A549 (cell line): Measurements from ENCODE around the gene CENPX. TPM values are rescaled to one million over a fixed set of nuclear protein-coding genes. Genes with fewer than 3 reads are reported as not detected.

Experiments
- ATAC-seq, 2 experiments: fragments of 200-7000 bp in 1 of 2; fragments of >200 bp in 1 of 2; cut with Nextera tagmentation in 1 of 2; cut with Tn5 transposase in 1 of 2; 3 replicates each; pipeline versions ENCODE4 v1.8.0 to v1.9.1; 2018 to 2020; ENCODE audit warnings: mild to moderate bottlenecking in 1 of 2, moderate library complexity in 1 of 2
- CTCF ChIA-PET: fragments of 300-600 bp; sonication (Branson Sonifier 250); formaldehyde crosslinking; extraction: SDS; loops from one replicate; lab custom pipeline; 2021; ENCODE audit warnings: antibody characterized with exemption, inconsistent platforms; lab: Yijun Ruan, JAX
- POLR2A ChIA-PET: fragments of 350-600 bp; formaldehyde crosslinking; extraction: SDS; loops from one replicate; lab custom pipeline; 2021; ENCODE audit warnings: antibody characterized with exemption, inconsistent platforms; lab: Yijun Ruan, JAX
- DNase-seq, 2 experiments: peaks; one replicate each; pipeline versions ENCODE4 v3.0.0 to v3.0.0-alpha.2; 2011 to 2016; ENCODE audit warnings: low read depth in 1 of 2, low spot score in 1 of 2
- FAIRE-seq: peaks from 2 replicates; lab custom pipeline; 2011; peaks lifted over from hg19 to GRCh38; lab: Jason Lieb, UNC
- H3K27ac ChIP-seq, 2 experiments: fragments of >200 bp; sonication (Bioruptor Twin); formaldehyde crosslinking; 3 replicates each; pipeline ENCODE4 v1.5.1; 2016 to 2017
- H3K4me1 ChIP-seq: fragments of >200 bp; sonication (Bioruptor Twin); formaldehyde crosslinking; 3 replicates; pipeline ENCODE4 v1.6.1; 2016
- H3K4me2 ChIP-seq: fragments of >200 bp; sonication (Bioruptor Twin); formaldehyde crosslinking; 3 replicates; pipeline ENCODE4 v1.6.1; 2016
- H3K4me3 ChIP-seq: fragments of >200 bp; sonication (Bioruptor Twin); formaldehyde crosslinking; 3 replicates; pipeline ENCODE4 v1.5.1; 2016
- H3K9me3 ChIP-seq: fragments of >200 bp; sonication (Bioruptor Twin); formaldehyde crosslinking; 3 replicates; pipeline ENCODE4 v1.6.1; 2016
- CBX2 ChIP-seq: fragments of 200-600 bp; sonication (generic); IDR thresholded peaks from 2 replicates; pipeline ENCODE4 v1.6.1; 2016; ENCODE audit warnings: low read depth, mild to moderate bottlenecking, borderline replicate concordance
- CHD4 ChIP-seq: fragments of 200-600 bp; sonication (generic); IDR thresholded peaks from 2 replicates; pipeline ENCODE4 v1.6.1; 2016; ENCODE audit warnings: antibody characterized with exemption, mild to moderate bottlenecking, borderline replicate concordance
- FOSL2 ChIP-seq, 2 experiments: fragments of 450-650 bp in 1 of 2; fragments of >200 bp in 1 of 2; sonication (Bioruptor Twin) in 1 of 2; formaldehyde crosslinking; IDR thresholded peaks; 2 replicates each; pipeline versions ENCODE4 v1.5.0 to v1.6.1; 2016 to 2020; ENCODE audit warnings: mild to moderate bottlenecking in 1 of 2, moderate library complexity in 1 of 2
- HOXB5 ChIP-seq: fragments of 250-450 bp; sonication (Bioruptor Pico); IDR thresholded peaks from 2 replicates; pipeline ENCODE4 v1.5.0; 2020; ENCODE audit warnings: mild to moderate bottlenecking, moderate library complexity
- JUN ChIP-seq, 2 experiments: fragments of >200 bp; sonication (Bioruptor Twin); formaldehyde crosslinking; IDR thresholded peaks; 2 replicates in 1 of 2; 3 replicates in 1 of 2; pipeline ENCODE4 v1.6.1; 2016 to 2017
- KDM1A ChIP-seq: fragments of 200-600 bp; sonication (generic); IDR thresholded peaks from 2 replicates; pipeline ENCODE4 v1.6.1; 2016; ENCODE audit warnings: low read depth, mild to moderate bottlenecking
- KDM5A ChIP-seq: fragments of 200-600 bp; sonication (generic); IDR thresholded peaks from 2 replicates; pipeline ENCODE4 v1.6.1; 2016; ENCODE audit warnings: antibody characterized with exemption, mild to moderate bottlenecking
- MAFK ChIP-seq: fragments of 450-650 bp; IDR thresholded peaks from 2 replicates; pipeline ENCODE4 v1.6.1; 2014; ENCODE audit not compliant: partially characterized antibody
- NR3C1 ChIP-seq: fragments of >200 bp; sonication (Bioruptor Twin); formaldehyde crosslinking; IDR thresholded peaks from 3 replicates; pipeline ENCODE4 v1.6.1; 2017
- PBX3 ChIP-seq: IDR thresholded peaks from 2 replicates; pipeline ENCODE4 v1.6.1; 2012
- POLR2AphosphoS2 ChIP-seq: conservative IDR thresholded peaks from 2 replicates; pipeline ENCODE4 v1.6.1; 2012; ENCODE audit warnings: low read length, improper control_type of control experiment, inconsistent platforms
- RAD21 ChIP-seq, 2 experiments: fragments of >200 bp in 1 of 2; sonication (Bioruptor Twin) in 1 of 2; formaldehyde crosslinking in 1 of 2; IDR thresholded peaks in 1 of 2; conservative IDR thresholded peaks in 1 of 2; 2 replicates in 1 of 2; 3 replicates in 1 of 2; pipeline ENCODE4 v1.6.1; 2012 to 2018; ENCODE audit warnings: inconsistent platforms in 1 of 2
- RARB ChIP-seq: fragments of 250-450 bp; sonication (Bioruptor Pico); IDR thresholded peaks from 2 replicates; pipeline ENCODE4 v1.8.0; 2021; ENCODE audit warnings: mild to moderate bottlenecking, moderate library complexity
- RCOR1 ChIP-seq: fragments of 150-350 bp; IDR thresholded peaks from 2 replicates; pipeline ENCODE4 v1.6.1; 2014; ENCODE audit warnings: antibody characterized with exemption, low read length, low read depth
- REST ChIP-seq: fragments of 200-600 bp; sonication (generic); IDR thresholded peaks from 2 replicates; pipeline ENCODE4 v1.6.1; 2016; ENCODE audit warnings: antibody characterized with exemption, mild to moderate bottlenecking, moderate library complexity
- RFX5 ChIP-seq: fragments of 450-650 bp; IDR thresholded peaks from 2 replicates; pipeline ENCODE4 v1.7.1; 2014; ENCODE audit warnings: antibody characterized with exemption, mild to moderate bottlenecking, moderate library complexity
- TP53 ChIP-seq: fragments of 250-450 bp; sonication (Bioruptor Pico); IDR thresholded peaks from 2 replicates; pipeline ENCODE4 v1.5.0; 2021; ENCODE audit warnings: mild to moderate bottlenecking, moderate library complexity
- ZNF302 ChIP-seq: fragments of 250-450 bp; sonication (Bioruptor Pico); IDR thresholded peaks from 2 replicates; pipeline ENCODE4 v1.9.0; 2021; ENCODE audit warnings: inconsistent platforms, mild to moderate bottlenecking, moderate library complexity
- WGBS: methylation state at CpG from one replicate; pipeline ENCODE4 v1.1.6; 2017; ENCODE audit errors: missing lambda C conversion rate; 5-methylcytosine and 5-hydroxymethylcytosine counted together
- polyA plus RNA-seq, 4 experiments: library from polyadenylated mRNA; depleted of rRNA in 3 of 4; stranded (reverse); fragments of >200 nt; fragmentation: RNase III in 1 of 4; extraction: RNeasy Plus Mini Kit Qiagen cat#74134 plus additional on column Dnase treatment in 1 of 4; gene quantifications; 2 replicates in 3 of 4; 3 replicates in 1 of 4; pipeline ENCODE4 v1.2.3, GENCODE V29; 2011 to 2017
- TF ChIP-seq, protein P1 (sequence below): fragments of 450-650 bp; IDR thresholded peaks from 2 replicates; pipeline ENCODE4 v1.6.1; 2014; ENCODE audit warnings: antibody characterized with exemption

Gene CENPX
- polyA plus RNA-seq, 2 of the 4 experiments (the other 2 are of a cell fraction), result 80.5 to 222 TPM

- no peak for FAIRE-seq
- Histone ChIP-seq H3K27ac (no peak overlapping the region), H3K4me3 (no peak overlapping the region), H3K9me3 (no peaks in the 10 kb centered on the region), H3K4me1 (peaks cover 12% of the 10 kb centered on the region), H3K4me2 (no peak overlapping the region)
- DNase-seq, result no peak
- ATAC-seq, result no peak
- ChIA-PET CTCF (interaction anchor here (0.6 to 5.9 kb wide), 10 partner anchors 10 to 50 kb away, joined by 3 to 45 read pairs (median 4); partner anchors contain the start of genes CENPX and LRRC45), POLR2A (no interaction called here)
- WGBS, result 85% methylated on average over 9 of the region's 9 CpGs
- no peak for TF ChIP-seq JUN (IDR thresholded peaks at IDR 0.05)
- no peak for TF ChIP-seq PBX3
- TF ChIP-seq RCOR1, result no peak
- TF ChIP-seq NR3C1, result no peak
- no peak for TF ChIP-seq TP53 (CRISPR knock-in tag)
- TF ChIP-seq ZNF302 (CRISPR knock-in tag), result no peak
- TF ChIP-seq KDM5A, result no peak
- TF ChIP-seq RARB (CRISPR knock-in tag), result no peak
- no peak for TF ChIP-seq RFX5
These were observed 41.9 kb downstream of the CENPX start for GRCh38 chr17:81980707-81981343.

DNA sequence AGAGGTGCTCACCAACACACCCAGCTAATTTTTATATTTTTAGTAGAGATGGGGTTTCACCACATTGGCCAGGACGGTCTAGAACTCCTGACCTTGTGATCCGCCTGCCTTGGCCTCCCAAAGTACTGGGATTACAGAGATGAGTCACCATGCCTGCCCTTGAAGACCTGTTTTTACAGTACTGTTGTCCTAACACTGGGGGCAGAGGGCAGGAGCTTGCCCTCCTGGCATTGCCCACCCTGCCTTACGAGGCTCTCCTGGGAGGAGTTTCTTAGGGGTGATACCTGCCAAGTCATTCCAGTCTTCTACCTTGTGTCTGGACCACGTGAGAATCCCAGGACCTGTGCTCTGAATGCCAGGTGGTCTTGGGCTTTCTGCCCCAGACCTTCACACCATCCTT, 42.6 kb downstream of the CENPX start:
- no peak for FAIRE-seq
- Histone ChIP-seq H3K27ac (no peak overlapping the region), H3K4me3 (no peak overlapping the region), H3K4me2 (no peak overlapping the region), H3K9me3 (no peaks in the 10 kb centered on the region), H3K4me1 (peaks cover 12% of the 10 kb centered on the region)
- no peak for DNase-seq
- ATAC-seq, result no peak
- ChIA-PET POLR2A (interaction anchor here (1.0 kb wide), 1 partner anchor 43 kb away, joined by 3 read pairs; the partner anchor contains the start of genes CENPX and LRRC45), CTCF (interaction anchor here (1.3 to 5.9 kb wide), 6 partner anchors 11 to 50 kb away, joined by 3 to 45 read pairs (median 6); partner anchors contain the start of genes CENPX and LRRC45)
- 93% methylated on average over 4 of the region's 4 CpGs for WGBS
- no peak for TF ChIP-seq KDM1A
- TF ChIP-seq FOSL2 (IDR thresholded peaks at IDR 0.05), result no peak
- TF ChIP-seq FOSL2 (CRISPR knock-in tag; IDR thresholded peaks at IDR 0.05), result peak; percentile 54; the same call in 1 of the 2 replicates

- Histone ChIP-seq H3K4me2 (peak overlapping the region; percentile 85), H3K4me1 (peaks cover 12% of the 10 kb centered on the region), H3K27ac (peak overlapping the region; percentile 89 to 94; a peak in 5 of 6 replicates), H3K4me3 (peak overlapping the region; percentile 89), H3K9me3 (peaks cover 7% of the 10 kb centered on the region)
- ChIA-PET CTCF (interaction anchor here (0.8 to 7.1 kb wide), 5 partner anchors 19 to 52 kb away, joined by 3 to 52 read pairs (median 27); partner anchors contain the start of genes CENPX and LRRC45), POLR2A (interaction anchor here (0.5 to 0.6 kb wide), 3 partner anchors 23 to 757 kb away, joined by 3 to 7 read pairs (median 3); partner anchors contain the start of gene FN3K)
- FAIRE-seq, result no peak
- 96% methylated on average over 27 of the region's 27 CpGs for WGBS
- no peak for DNase-seq
- peak; percentile 59 for TF ChIP-seq MAFK
- TF ChIP-seq CBX2, result no peak
- no peak for ATAC-seq
These were observed 44.0 kb downstream of the CENPX start for GRCh38 chr17:81978524-81979298.

GRCh38 chr17:81977211-81977808, 45.4 kb downstream of the CENPX start, which contains the start of gene ASPSCR1:
ASPSCR1 (plus strand) TSS chr17:81977629; CDS start chr17:81977647, 18 bp downstream.
- POLR2A ChIA-PET, result interaction anchor here (1.0 to 1.3 kb wide), 4 partner anchors 10 to 44 kb away, joined by 3 to 5 read pairs (median 4); no protein-coding TSS in a partner anchor
- FAIRE-seq, result no peak
- TF ChIP-seq HOXB5 (CRISPR knock-in tag) (peak; percentile 48; the same call in 1 of the 2 replicates), RARB (CRISPR knock-in tag) (no peak), RAD21 (conservative IDR thresholded peaks at IDR 0.05 in 1 of 2, IDR thresholded peaks at IDR 0.05 in 1 of 2) (no peak), REST (no peak), POLR2AphosphoS2 (no peak), CHD4 (no peak)
- TF ChIP-seq, protein P1, sequence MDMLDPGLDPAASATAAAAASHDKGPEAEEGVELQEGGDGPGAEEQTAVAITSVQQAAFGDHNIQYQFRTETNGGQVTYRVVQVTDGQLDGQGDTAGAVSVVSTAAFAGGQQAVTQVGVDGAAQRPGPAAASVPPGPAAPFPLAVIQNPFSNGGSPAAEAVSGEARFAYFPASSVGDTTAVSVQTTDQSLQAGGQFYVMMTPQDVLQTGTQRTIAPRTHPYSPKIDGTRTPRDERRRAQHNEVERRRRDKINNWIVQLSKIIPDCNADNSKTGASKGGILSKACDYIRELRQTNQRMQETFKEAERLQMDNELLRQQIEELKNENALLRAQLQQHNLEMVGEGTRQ, result peak; percentile 90

More at GRCh38 chr17:81977211-81977808, 45.4 kb downstream of the CENPX start, which contains the start of gene ASPSCR1:
- peak within 1 kb of the TSS; percentile 89 to 94 for H3K27ac ChIP-seq
- CTCF ChIA-PET, result interaction anchor here (0.6 to 7.1 kb wide), 7 partner anchors 8 to 44 kb away, joined by 3 to 52 read pairs (median 4); partner anchors contain the start of genes CENPX, LRRC45 and NOTUM
- ATAC-seq, result peak; percentile 88 to 89
- peak; percentile 74 to 95 for DNase-seq
- H3K4me2 ChIP-seq, result peak within 1 kb of the TSS; percentile 94
- H3K9me3 ChIP-seq, result peaks cover 18% of the 10 kb centered on the region
- H3K4me1 ChIP-seq, result peaks cover 12% of the 10 kb centered on the region
- peak within 1 kb of the TSS; percentile 89 for H3K4me3 ChIP-seq
- 1% methylated on average over 27 of the region's 76 CpGs for WGBS
